Heart right ventricle (tissue), 16 donors: Measurements from ENCODE around the gene LZTS2. TPM values are rescaled to one million over a fixed set of nuclear protein-coding genes. Genes with fewer than 3 reads are reported as not detected.
A peak's percentile ranks its signal among the peaks of the same experiment; 100 is the strongest.
"Not testable (repeated sequence)": the region's sequence is repeated elsewhere in the genome, so short reads cannot be mapped to it uniquely, and the experiment has no call there.

Experiments used
- ATAC-seq, 8 donors: fragments of 200-7000 bp; cut with Tn5 transposase; one replicate each; pipeline ENCODE4 v1.9.1; 2020; ENCODE audit warnings: mild to moderate bottlenecking in 8 of 8, moderate library complexity in 8 of 8, moderate number of reproducible peaks in 1 of 8
- DNase-seq, 2 donors: peaks; one replicate each; pipeline ENCODE4 v3.0.0-alpha.2; 2020
- H3K27ac ChIP-seq, 10 donors: fragments of 200-600 bp; sonication (generic) in 2 of 10; one replicate each; pipeline versions ENCODE4 v1.5.0 to v1.8.0; 2020 to 2022; ENCODE audit warnings: mild to moderate bottlenecking in 3 of 10
- H3K27me3 ChIP-seq, 7 donors: fragments of 200-600 bp; one replicate each; pipeline ENCODE4 v1.8.0; 2021 to 2022; ENCODE audit warnings: mild to moderate bottlenecking in 2 of 7
- H3K36me3 ChIP-seq, 9 donors: fragments of 200-600 bp; sonication (generic) in 1 of 9; one replicate each; pipeline versions ENCODE4 v1.5.0 to v1.8.0; 2020 to 2022; ENCODE audit warnings: mild to moderate bottlenecking in 2 of 9
- H3K4me1 ChIP-seq, 9 donors: fragments of 200-600 bp; sonication (generic) in 1 of 9; one replicate each; pipeline versions ENCODE4 v1.5.0 to v1.8.0; 2020 to 2022; ENCODE audit warnings: mild to moderate bottlenecking in 4 of 9
- H3K4me3 ChIP-seq, 10 donors: fragments of 200-600 bp; sonication (generic) in 2 of 10; one replicate each; pipeline versions ENCODE4 v1.5.0 to v1.8.0; 2020 to 2022; ENCODE audit warnings: mild to moderate bottlenecking in 7 of 10, moderate library complexity in 2 of 10
- H3K9me3 ChIP-seq, 11 donors: fragments of 200-600 bp in 10 of 11; sonication (generic) in 2 of 11; one replicate each; pipeline versions ENCODE4 v1.5.0 to v1.8.0; 2013 to 2022; ENCODE audit warnings: mild to moderate bottlenecking in 2 of 11, control low read depth in 1 of 11, moderate library complexity in 1 of 11
- WGBS, 2 donors: extraction: QIAGEN DNeasy Blood & Tissue Kit; methylation state at CpG; one replicate each; pipeline ENCODE4 v1.1.7; 2013; ENCODE audit warnings: inconsistent platforms in 1 of 2; 5-methylcytosine and 5-hydroxymethylcytosine counted together
- intact Hi-C, 10 donors: fragments of 100-400 bp; cut with DNase I; formaldehyde crosslinking; loops; one replicate each; pipeline versions ENCODE4 v1.11.1 to v1.14.2; 2022
- polyA plus RNA-seq, 2 donors: library from polyadenylated mRNA; stranded (reverse); fragments of 200-250 nt; gene quantifications; one replicate each; pipeline ENCODE4 v1.2.3, GENCODE V29; 2013
- total RNA-seq, 10 donors: library from RNA; stranded (reverse); fragmentation: NEBNext Ultra II Directional in 3 of 10; extraction: Animal tissue kit (Norgen Biotek cat#: 25700) in 3 of 10; gene quantifications; one replicate each; pipeline versions ENCODE4 v1.2.1 to v1.2.4, GENCODE V29; 2021 to 2023
- TF ChIP-seq, protein P1 (sequence below), 9 donors: fragments of 200-600 bp; sonication (generic) in 2 of 9; IDR thresholded peaks; one replicate each; pipeline versions ENCODE4 v1.5.0 to v1.8.0; 2021 to 2022; ENCODE audit warnings: antibody characterized with exemption in 9 of 9, mild to moderate bottlenecking in 5 of 9, moderate library complexity in 1 of 9
- donor health status: Arrhythmogenic right ventricular cardiomyopathy.
- donor health status: ischemic (EF 13 %, LVEDD 7.1; RV severe dilation, severe dysfunction).
- donor health status: healthy with polysubstance abuse.
- donor health status: DM: no; HTN: yes; CAD: no.
- donor health status: DM: no; HTN: no; CAD: no.
- donor health status: ischemic (EF 25% LVEDD 6.9; RV normal size, moderate dysfunction).
- donor health status: ischemic (EF 25% LVEDD 5.7; RV mildly dilated, moderate dysfunction).
- donor health status: healthy.
- donor health status: DM: yes; HTN: yes; CAD: no.
- donor health status: Ischemic cardiomyopathy.
- donor health status: ischemic (EF 35%, LVEDD 5.7; RV mildly dilated, moderate dysfunction).
- donor health status: nonischemic (EF 11% LVEDD 7.7; RV severe dilation, severe dysfunction).
- donor health status: DM: yes; HTN: yes; CAD: no.
- donor health status: PGD.
- donor health status: ischemic (EF 29% LVEDD 5.4; RV normal size, mild dysfunction).
- donor health status: nonischemic (EF 23%, LVEDD 6.1; RV moderate dilation, normal function).

The LZTS2 gene
- total and polyA plus RNA-seq, 12 donors = 28.6 to 73.7 (median 41.7) TPM

DNA sequence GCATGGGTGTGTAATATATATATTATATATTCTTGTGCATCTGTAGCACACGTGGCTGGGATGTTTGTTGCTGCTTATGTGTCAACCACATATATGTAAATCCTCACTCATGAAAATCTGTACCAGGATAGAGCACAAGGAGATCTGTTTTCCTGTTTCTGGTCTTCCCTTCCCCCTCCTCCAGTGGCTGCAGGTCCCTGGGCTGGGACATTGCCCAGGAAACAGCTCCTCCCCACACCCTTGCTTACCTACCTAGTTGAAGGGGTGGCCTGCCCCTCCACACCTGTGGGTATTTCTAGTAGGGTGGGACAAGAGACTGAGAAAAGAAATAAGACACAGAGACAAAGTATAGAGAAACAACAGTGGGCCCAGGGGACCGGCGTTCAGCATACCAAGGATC is 33.7 kb downstream of the LZTS2 start:
- Histone ChIP-seq H3K4me1 (peaks cover 10 to 34% (median 26%) of the 10 kb centered on the region in 9 donors), H3K4me3 (peak overlapping the region in 9 of 10 donors; percentile 70 to 83 (median 77)), H3K9me3 (no peaks in the 10 kb centered on the region), H3K27ac (peak overlapping the region in 9 of 10 donors; percentile 93 to 99 (median 98)), H3K27me3 (no peaks in the 10 kb centered on the region), H3K36me3 (peaks cover 0 to 39% (median 28%) of the 10 kb centered on the region in 9 donors)
- TF ChIP-seq, protein P1, sequence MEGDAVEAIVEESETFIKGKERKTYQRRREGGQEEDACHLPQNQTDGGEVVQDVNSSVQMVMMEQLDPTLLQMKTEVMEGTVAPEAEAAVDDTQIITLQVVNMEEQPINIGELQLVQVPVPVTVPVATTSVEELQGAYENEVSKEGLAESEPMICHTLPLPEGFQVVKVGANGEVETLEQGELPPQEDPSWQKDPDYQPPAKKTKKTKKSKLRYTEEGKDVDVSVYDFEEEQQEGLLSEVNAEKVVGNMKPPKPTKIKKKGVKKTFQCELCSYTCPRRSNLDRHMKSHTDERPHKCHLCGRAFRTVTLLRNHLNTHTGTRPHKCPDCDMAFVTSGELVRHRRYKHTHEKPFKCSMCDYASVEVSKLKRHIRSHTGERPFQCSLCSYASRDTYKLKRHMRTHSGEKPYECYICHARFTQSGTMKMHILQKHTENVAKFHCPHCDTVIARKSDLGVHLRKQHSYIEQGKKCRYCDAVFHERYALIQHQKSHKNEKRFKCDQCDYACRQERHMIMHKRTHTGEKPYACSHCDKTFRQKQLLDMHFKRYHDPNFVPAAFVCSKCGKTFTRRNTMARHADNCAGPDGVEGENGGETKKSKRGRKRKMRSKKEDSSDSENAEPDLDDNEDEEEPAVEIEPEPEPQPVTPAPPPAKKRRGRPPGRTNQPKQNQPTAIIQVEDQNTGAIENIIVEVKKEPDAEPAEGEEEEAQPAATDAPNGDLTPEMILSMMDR (IDR thresholded peaks at IDR 0.05) = no peak
- intact Hi-C loops = loop anchor here in 2 of 10 donors (5.0 kb wide), 2 partner anchors 36 to 46 kb away; partner anchors contain the start of genes LZTS2 (in 1 of the 2), MRPL43 (in 1 of the 2) and TWNK (in 1 of the 2)
- 75 to 83% methylated on average over 3 of the region's 3 CpGs for WGBS, 2 donors
- no peak for DNase-seq
- ATAC-seq = no peak

DNA sequence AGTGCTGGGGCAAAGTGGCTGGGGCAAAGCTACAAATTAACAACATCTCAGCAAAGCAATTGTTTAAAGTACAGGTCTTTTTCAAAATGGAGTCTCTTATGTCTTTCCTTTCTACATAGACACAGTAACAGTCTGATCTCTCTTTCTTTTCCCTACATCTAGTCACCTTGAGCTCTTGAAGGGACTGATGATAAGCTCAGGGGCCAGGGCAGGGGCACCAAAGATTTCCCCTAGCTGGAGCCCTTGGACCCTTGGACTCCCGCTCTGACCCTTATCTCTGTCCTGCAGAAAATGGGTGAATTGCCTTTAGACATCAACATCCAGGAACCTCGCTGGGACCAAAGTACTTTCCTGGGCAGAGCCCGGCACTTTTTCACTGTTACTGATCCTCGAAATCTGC is 34.8 kb downstream of the LZTS2 start:
- intact Hi-C loops = loop anchor here in 2 of 10 donors (5.0 kb wide), 2 partner anchors 37 to 47 kb away; partner anchors contain the start of genes LZTS2 (in 1 of the 2), MRPL43 (in 1 of the 2) and TWNK (in 1 of the 2)
- WGBS, 2 donors = 93 to 95% methylated on average over 4 of the region's 4 CpGs
- not testable (repeated sequence) for H3K27ac ChIP-seq, H3K9me3 ChIP-seq, ATAC-seq, H3K27me3 ChIP-seq, DNase-seq, H3K4me3 ChIP-seq
- peaks cover 10 to 34% (median 26%) of the 10 kb centered on the region in 9 donors for H3K4me1 ChIP-seq
- H3K36me3 ChIP-seq = peaks cover 0 to 50% (median 28%) of the 10 kb centered on the region in 9 donors

DNA sequence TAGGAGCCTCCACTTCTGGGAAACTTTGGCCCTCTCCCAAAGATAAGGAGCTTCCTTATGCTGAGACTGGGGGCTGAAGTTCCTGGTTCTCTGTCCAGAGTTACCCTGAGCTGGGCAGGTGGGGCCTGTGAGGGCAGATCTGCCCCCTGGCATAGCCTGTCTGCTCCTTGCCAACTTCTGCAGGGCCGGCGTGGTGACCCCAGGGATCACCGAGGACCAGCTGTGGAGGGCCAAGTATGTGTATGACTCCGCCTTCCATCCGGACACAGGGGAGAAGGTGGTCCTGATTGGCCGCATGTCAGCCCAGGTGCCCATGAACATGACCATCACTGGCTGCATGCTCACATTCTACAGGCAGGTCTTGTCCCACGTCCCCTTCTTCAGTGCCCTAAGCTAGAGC is 35.7 kb downstream of the LZTS2 start:
- ATAC-seq = no peak
- no peak overlapping the region for H3K4me3 ChIP-seq
- intact Hi-C loops = no loop called here
- H3K36me3 ChIP-seq = peaks cover 0 to 59% (median 28%) of the 10 kb centered on the region in 9 donors
- WGBS, 2 donors = 82 to 93% methylated on average over 7 of the region's 7 CpGs
- H3K4me1 ChIP-seq = peaks cover 10 to 30% (median 23%) of the 10 kb centered on the region in 9 donors
- TF ChIP-seq, protein P1 (IDR thresholded peaks at IDR 0.05) = no peak
- no peak overlapping the region for H3K27ac ChIP-seq
- H3K27me3 ChIP-seq = no peaks in the 10 kb centered on the region
- DNase-seq = no peak
- H3K9me3 ChIP-seq = no peaks in the 10 kb centered on the region

DNA sequence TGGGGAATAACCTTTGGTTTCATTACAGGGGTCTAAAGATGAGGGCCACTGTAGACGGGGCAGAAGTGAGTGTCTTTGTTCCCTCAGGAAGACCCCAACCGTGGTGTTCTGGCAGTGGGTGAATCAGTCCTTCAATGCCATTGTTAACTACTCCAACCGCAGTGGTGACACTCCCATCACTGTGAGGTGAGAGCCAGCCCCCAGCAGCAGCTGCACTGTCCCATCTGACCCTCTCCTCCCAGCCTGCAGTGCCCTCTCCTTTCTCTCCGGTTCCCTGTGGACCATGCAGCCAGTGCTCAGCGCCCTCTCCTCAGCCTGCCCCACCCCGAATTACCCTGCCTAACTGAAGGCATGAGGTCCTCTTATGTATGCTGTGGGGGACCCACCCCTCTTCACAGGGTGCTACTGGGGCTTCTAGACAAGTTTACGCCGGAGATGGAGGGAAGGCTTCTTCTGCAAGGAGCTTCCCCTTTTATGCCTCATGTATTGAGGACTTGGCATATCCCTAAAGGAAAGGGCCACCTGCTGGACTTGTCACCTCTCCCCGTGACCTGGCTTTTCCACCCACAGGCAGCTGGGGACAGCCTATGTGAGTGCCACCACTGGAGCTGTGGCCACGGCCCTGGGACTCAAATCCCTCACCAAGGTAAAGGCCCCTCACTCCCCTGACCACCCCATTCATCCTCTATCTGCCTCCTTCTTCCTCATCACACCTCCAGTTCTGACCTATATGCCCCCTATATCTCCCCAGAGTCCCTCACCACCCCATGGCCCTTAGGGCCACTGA is 36.5 kb downstream of the LZTS2 start:
- peaks cover 0 to 59% (median 28%) of the 10 kb centered on the region in 9 donors for H3K36me3 ChIP-seq
- DNase-seq (no peak), ATAC-seq (no peak)
- no peak overlapping the region for H3K27ac ChIP-seq
- WGBS, 2 donors = 88 to 93% methylated on average over 10 of the region's 10 CpGs
- no peaks in the 10 kb centered on the region for H3K27me3 ChIP-seq
- no peaks in the 10 kb centered on the region for H3K9me3 ChIP-seq
- H3K4me1 ChIP-seq = peaks cover 4 to 24% (median 20%) of the 10 kb centered on the region in 9 donors
- no peak overlapping the region for H3K4me3 ChIP-seq
- TF ChIP-seq, protein P1 (IDR thresholded peaks at IDR 0.05) = no peak
- intact Hi-C loops = no loop called here
